GM19397 (cell line): ENCODE measurements around the gene MVB12B.

ENCODE experiments used
- ATAC-seq: cut with Tn5 transposase; IDR thresholded peaks from one replicate; pipeline ENCODE4 v1.9.1; 2021; ENCODE audit warnings: mild to moderate bottlenecking, moderate library complexity; ENCODE audit not compliant: unreplicated experiment

MVB12B gene

DNA sequence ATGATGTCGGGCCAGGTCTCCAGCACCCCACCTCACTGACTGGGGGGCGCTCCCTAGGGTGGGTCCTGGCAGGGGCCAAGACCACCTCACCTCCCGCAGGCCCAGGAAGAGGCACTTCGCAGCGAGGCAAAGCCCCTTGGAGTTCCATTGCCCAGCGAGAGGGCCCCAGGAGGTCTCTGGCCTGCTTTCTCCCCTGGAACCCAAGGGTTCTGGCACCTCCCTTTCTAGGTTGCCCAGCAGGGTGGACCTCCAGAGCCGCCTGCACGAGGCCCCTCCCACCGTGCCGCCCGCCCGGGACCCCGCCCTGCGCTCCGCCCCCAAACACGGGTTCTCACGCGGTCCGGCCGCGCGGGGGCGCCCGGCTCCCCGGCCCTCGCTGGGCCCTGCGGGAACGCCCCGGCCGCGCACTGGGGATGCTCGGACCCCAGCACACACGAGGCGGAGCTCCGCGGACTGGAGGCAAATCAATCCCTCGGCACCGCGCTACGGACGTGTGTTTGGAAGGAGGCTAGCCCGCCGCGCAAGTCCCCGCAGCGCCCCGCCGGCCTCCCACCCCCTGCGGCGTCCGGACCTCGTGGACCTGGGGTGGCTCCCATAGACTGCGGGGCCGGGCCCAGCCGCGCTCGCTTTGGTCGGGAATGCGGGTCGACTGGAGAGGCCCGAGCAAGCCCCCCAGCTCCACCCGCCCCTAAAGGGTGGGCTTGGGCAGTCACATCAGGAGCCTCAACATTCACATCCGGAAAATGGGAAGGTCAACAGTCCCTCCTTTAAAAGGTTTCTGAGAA lies 187.6 kb downstream of the MVB12B start:
- ATAC-seq: no peak

DNA sequence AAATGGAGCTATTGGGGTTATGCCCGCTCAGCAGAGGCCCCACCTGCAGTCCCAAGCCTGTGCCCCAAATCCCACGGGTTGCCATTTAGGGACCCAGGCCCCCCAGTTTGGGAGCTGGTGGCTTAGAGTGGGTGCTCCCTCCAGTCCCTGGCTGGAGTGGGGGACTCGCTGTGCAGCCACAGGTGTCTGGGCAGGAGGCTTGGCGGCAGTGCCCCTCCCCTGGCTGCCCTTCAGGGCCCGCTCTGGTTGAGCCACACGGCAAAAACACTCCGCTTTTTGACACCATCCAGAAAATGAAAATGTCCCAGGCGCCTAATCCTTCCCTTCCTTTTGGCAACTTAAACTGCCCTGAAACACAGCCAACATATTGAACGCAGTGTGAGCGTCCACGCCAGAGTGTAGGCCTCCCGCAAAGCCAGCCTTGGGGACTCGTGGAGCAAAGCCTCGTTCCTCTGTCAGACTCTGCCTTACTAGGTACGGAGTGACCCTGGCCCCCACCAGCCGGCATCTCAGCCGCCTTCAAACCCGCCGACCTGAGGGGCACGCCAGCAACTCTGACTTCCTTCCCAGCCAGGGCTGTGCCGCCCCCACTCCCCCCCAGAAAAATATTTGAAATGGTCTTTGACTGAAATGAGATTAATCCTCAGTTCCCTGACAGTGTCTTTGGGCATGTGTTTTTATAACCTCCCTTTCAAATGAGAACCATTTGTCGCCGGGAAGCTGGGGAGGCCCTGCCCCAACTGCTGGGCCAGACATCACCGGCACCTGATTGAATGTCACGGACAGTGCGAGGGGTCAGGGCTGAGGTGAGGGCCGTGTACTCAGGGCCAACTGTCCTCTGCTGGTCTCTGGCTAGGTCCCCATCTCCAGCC lies 188.6 kb downstream of the MVB12B start:
- ATAC-seq: no peak

DNA sequence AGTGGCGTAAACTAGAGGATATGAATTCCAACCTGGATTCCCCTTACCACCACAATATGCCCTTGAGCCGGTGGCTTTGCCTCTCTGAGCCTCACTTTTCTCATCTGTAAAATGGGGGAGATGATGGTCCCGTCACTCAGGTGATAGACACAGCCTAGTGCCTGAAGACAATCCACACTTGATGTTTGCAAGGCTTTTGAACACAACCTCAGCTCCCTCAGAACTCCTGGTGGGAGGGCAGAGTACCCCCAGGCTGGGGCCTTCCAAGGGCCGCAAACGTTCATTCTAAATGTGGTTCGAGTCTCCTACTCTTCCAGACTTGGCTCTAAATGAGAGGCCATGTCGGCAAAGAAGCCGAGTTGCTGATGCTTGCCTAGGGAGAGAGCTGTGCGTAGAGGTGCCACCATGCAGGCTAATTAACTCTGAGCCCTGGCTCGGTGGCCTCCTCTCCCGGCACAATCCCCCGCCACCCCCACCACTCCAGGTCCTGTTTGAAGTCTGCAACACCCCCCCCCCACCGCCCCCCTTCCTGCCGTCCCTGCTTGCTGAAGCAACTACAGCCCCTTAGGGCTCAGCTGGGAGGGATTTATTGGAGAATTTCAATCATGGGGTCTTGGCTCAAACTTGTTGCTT lies 189.4 kb downstream of the MVB12B start:
- ATAC-seq: no peak

- ATAC-seq: no peak
Measured at GRCh38 chr9:126516561-126516935, 189.9 kb downstream of the MVB12B start.

- no peak for ATAC-seq
Measured at GRCh38 chr9:126516936-126517832, 190.6 kb downstream of the MVB12B start.

GRCh38 chr9:126517833-126518356 lies 191.3 kb downstream of the MVB12B start:
- no peak for ATAC-seq

GRCh38 chr9:126518763-126519162 lies 192.1 kb downstream of the MVB12B start:
- ATAC-seq: no peak

GRCh38 chr9:126519660-126520420 lies 193.2 kb downstream of the MVB12B start:
- ATAC-seq: no peak

GRCh38 chr9:126520453-126520852 lies 193.8 kb downstream of the MVB12B start:
- ATAC-seq: no peak

GRCh38 chr9:126521089-126521488 lies 194.5 kb downstream of the MVB12B start:
- ATAC-seq: no peak

- no peak for ATAC-seq
Measured at GRCh38 chr9:126521551-126521950, 194.9 kb downstream of the MVB12B start.

DNA sequence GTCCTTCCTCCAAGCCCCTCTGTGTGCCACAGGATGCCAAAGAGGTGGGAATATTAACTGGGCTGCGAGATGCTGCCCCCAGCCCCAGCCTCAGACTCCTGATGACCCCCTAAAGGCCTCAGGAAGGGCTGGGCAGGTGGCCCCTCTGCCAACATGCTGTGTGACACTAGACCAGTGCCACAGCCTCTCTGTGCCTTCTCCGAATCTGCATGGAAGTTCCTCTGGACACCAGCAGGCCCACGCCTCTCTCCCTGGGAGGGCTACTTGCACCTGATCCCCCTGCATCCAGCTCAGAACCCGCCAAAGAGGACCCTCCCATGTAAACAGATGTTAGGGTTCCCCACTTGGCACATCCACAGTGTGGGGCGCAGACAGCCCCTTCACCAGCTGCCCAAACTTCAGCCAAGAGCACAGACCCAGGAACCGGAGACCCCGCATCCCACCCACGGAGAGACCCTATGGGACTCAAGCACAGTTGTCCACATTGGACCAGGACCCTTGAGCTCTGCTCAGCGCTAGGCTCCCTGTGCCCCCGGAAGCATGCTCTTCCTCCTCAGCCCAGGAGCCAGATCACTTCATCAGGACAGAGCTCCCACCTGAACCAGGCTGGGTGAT lies 195.5 kb downstream of the MVB12B start:
- no peak for ATAC-seq

- no peak for ATAC-seq
Measured at GRCh38 chr9:126522612-126523356, 196.2 kb downstream of the MVB12B start.

DNA sequence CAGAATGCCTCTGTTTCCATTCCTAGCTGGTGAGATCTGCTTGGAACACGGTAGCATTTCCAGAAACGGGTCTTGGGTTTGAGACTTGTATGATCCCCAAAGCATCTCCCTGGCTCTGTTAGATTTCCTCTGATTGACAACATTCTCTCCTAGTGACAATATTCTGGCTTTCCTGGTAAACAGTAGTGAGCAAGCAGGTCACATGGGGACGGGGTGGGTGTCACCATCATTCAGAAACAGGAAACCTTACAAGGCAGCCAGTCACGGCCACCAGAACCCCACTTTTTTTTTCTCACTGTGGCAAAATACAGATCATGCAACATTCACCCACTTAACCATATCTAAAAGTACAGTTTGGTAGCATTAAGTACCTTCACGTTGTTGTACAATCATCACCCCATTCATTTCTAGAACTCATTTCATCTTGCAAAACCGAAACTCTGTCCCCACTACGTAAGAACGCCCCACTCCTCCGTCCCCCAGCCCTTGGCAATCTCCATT lies 197.0 kb downstream of the MVB12B start:
- ATAC-seq: no peak

DNA sequence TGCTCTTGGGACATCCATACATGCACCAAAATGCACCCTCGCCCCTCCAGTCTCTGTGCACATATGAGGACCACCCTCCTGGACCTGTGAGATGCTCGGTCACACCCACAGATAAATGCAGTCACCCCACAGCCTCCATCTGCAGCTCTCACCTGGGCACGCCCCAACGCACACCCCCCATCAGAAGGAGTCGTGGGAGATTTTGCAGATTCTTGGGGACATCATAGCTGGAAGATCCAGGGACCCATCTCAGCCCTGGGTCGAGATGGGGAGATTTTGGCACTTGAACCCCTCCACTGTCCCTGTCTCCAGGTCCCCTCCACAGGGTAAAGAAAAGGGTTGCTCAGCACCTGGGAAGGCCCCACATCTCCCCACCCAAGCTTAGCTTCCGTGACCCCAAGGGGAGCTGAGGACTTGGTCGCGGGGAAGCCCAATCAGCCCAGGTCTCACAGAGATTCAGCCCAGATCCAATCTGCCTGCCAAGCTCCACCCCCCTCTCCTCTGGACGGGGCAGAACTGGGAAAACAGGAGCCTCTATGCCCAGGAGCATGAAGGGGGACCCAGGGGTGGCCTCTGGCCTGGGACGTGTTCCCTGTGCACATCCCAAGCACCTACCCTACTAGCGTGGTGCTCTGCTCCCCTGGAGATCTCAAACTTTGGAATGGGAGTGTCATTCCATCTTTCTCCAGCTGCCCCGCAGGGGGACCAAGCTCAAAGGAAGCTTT lies 197.9 kb downstream of the MVB12B start:
- ATAC-seq: no peak

DNA sequence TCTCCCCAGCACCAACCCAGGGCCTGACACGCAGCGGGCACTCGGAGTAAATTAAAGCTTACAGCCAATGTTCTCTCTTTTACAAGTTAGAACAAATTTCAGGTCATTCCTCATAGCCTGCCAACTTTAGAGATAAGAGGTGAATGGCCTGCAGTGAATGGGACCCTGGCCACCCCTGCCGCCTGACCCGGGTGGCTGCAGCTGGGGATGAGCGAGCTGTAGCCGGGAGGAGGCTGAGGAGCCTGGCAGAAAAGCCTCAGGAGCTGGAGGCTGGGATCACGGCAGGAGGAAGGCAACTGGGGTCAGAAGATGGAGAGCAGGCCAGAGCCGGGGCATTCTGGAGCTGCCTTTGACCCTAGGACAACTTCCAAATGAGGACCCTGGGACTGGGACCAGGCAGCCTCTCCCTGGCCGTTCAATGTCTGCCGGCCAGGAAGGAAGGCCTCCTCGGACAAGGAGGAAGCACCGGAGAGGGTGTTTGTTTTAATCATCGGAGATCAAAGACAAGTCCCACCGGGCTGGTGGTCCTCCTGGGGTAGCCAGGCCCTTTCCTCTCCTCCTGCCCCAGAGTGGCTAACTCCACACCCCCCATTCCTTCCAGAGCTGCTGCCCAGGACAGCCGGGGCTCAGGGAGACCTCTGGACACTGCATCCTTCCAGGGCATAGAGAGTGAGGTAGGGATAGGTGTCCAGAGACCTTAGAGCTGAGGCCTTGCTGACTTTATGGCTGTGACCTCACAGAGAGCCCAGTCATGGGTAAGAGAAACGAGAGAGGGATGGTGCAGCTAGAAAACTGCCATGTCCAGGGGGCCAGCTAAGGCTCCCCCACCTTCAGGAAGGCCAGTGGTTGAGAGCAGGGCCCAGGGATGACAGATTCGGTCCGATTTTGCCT lies 199.8 kb downstream of the MVB12B start:
- ATAC-seq: no peak
